Gastroesophageal sphincter (tissue), 4 donors: ENCODE data around the gene PLCB4. TPM values are rescaled to one million over a fixed set of nuclear protein-coding genes. Genes with fewer than 3 reads are reported as not detected.

Source experiments
- ATAC-seq: fragments of 150-250 bp; one replicate; pipeline ENCODE4 v1.9.1; 2016; ENCODE audit warnings: mild to moderate bottlenecking, moderate library complexity
- H3K27ac ChIP-seq, 4 donors: fragments of 200-600 bp; sonication (generic) in 3 of 4; 1 replicate in 3 of 4; 2 replicates in 1 of 4; pipeline ENCODE4 v1.5.1; 2016 to 2019
- H3K27me3 ChIP-seq: fragments of 200-600 bp; sonication (generic); one replicate; pipeline ENCODE4 v1.5.1; 2019
- H3K36me3 ChIP-seq, 2 donors: fragments of 200-600 bp; sonication (generic); one replicate each; pipeline ENCODE4 v1.5.1; 2019; ENCODE audit warnings: control low read depth in 1 of 2
- H3K4me1 ChIP-seq, 3 donors: fragments of 200-600 bp; sonication (generic); 1 replicate in 2 of 3; 2 replicates in 1 of 3; pipeline ENCODE4 v1.5.1; 2016 to 2019; ENCODE audit warnings: control low read depth in 2 of 3
- H3K4me3 ChIP-seq, 2 donors: fragments of 200-600 bp; sonication (generic); one replicate each; pipeline ENCODE4 v1.5.1; 2019; ENCODE audit warnings: mild to moderate bottlenecking in 1 of 2, moderate library complexity in 1 of 2
- H3K9me3 ChIP-seq, 3 donors: fragments of 200-600 bp; sonication (generic); one replicate each; pipeline ENCODE4 v1.5.1; 2017 to 2019; ENCODE audit warnings: control low read depth in 2 of 3
- CTCF ChIP-seq, 4 experiments: fragments of 200-600 bp in 2 of 4; fragments of 450-650 bp in 2 of 4; sonication (generic) in 1 of 4; IDR thresholded peaks; one replicate each; pipeline ENCODE4 v1.5.1; 2017 to 2019; ENCODE audit warnings: antibody characterized with exemption in 4 of 4, mild to moderate bottlenecking in 2 of 4, moderate library complexity in 2 of 4
- EP300 ChIP-seq: sonication (generic); formaldehyde crosslinking; IDR thresholded peaks from one replicate; pipeline ENCODE4 v1.6.1; 2017; ENCODE audit warnings: antibody characterized with exemption, mild to moderate bottlenecking
- POLR2A ChIP-seq, 2 donors: fragments of 450-650 bp; IDR thresholded peaks; one replicate each; pipeline ENCODE4 v1.6.1; 2017; ENCODE audit warnings: antibody characterized with exemption in 2 of 2, mild to moderate bottlenecking in 2 of 2, moderate library complexity in 1 of 2
- POLR2AphosphoS5 ChIP-seq: sonication (generic); formaldehyde crosslinking; IDR thresholded peaks from one replicate; pipeline ENCODE4 v1.6.1; 2017; ENCODE audit warnings: antibody characterized with exemption
- WGBS, 2 donors: methylation state at CpG; one replicate each; pipeline ENCODE4 v1.1.5; 2018; ENCODE audit warnings: low coverage in 1 of 2; 5-methylcytosine and 5-hydroxymethylcytosine counted together
- total RNA-seq, 4 donors: library from RNA; depleted of rRNA; stranded (reverse); fragments of >200 nt; gene quantifications; one replicate each; pipeline ENCODE4 v1.1.0, GENCODE V29; 2016

The PLCB4 gene
- total RNA-seq, 4 donors from 2014 or later = 21.9 to 109 (median 59.1) TPM

GRCh38 chr20:9108260-9108659 is 39.4 kb downstream of the PLCB4 start:
- Histone ChIP-seq H3K4me3 (no peak overlapping the region), H3K36me3 (no peaks in the 10 kb centered on the region), H3K4me1 (peaks cover 22 to 46% (median 27%) of the 10 kb centered on the region in 3 donors), H3K27ac (no peak overlapping the region), H3K27me3 (no peaks in the 10 kb centered on the region), H3K9me3 (no peaks in the 10 kb centered on the region)
- no peak for TF ChIP-seq EP300
- 100% methylated on average over 1 of the region's 1 CpG for WGBS, 2 donors
- no peak for ATAC-seq

GRCh38 chr20:9109566-9109965 is 40.7 kb downstream of the PLCB4 start:
- TF ChIP-seq POLR2AphosphoS5 (no peak), EP300 (no peak), CTCF (IDR thresholded peaks at IDR 0.05) (no peak), POLR2A (IDR thresholded peaks at IDR 0.05) (no peak)
- Histone ChIP-seq H3K4me1 (peaks cover 24 to 52% (median 27%) of the 10 kb centered on the region in 3 donors), H3K27ac (peak overlapping the region; percentile 40 to 83 (median 66)), H3K27me3 (no peaks in the 10 kb centered on the region), H3K36me3 (no peaks in the 10 kb centered on the region), H3K9me3 (no peaks in the 10 kb centered on the region), H3K4me3 (no peak overlapping the region)
- WGBS, 2 donors = 0 to 8% methylated on average over 1 of the region's 1 CpG
- ATAC-seq = no peak

DNA sequence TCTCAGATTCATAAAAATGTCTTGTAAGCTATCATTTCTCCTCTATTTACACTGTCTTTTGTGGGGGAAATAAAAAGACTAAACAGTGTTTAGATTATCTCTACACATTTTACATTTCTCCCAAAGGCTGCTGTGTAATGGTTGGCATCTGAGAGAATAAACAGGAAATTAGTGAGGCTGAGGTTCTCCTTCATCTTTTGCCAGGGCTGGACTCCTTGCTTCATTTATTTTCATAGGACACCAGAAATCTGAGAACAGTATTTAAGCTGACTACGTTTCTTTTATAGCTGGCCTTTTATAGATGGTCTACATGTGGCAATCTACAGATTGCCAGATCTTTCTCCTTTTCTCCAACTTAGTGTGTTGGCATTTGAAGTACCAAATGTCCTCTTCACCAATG is 41.5 kb downstream of the PLCB4 start:
- H3K27ac ChIP-seq = peak overlapping the region; percentile 34 to 83 (median 59)
- 14 to 33% methylated on average over 1 of the region's 1 CpG for WGBS, 2 donors
- no peak overlapping the region for H3K4me3 ChIP-seq
- no peak for TF ChIP-seq CTCF (IDR thresholded peaks at IDR 0.05)
- TF ChIP-seq EP300 = no peak
- no peak for TF ChIP-seq POLR2A (IDR thresholded peaks at IDR 0.05)
- TF ChIP-seq POLR2AphosphoS5 = no peak
- no peak for ATAC-seq
- H3K27me3 ChIP-seq = no peaks in the 10 kb centered on the region
- H3K36me3 ChIP-seq = no peaks in the 10 kb centered on the region
- H3K9me3 ChIP-seq = no peaks in the 10 kb centered on the region
- H3K4me1 ChIP-seq = peaks cover 24 to 52% (median 27%) of the 10 kb centered on the region in 3 donors

GRCh38 chr20:9110916-9111432 is 42.1 kb downstream of the PLCB4 start:
- 30 to 65% methylated on average over 1 to 3 of the region's 3 CpGs for WGBS, 2 donors
- Histone ChIP-seq H3K27ac (peak overlapping the region; percentile 34 to 83 (median 61)), H3K4me1 (peaks cover 24 to 52% (median 27%) of the 10 kb centered on the region in 3 donors), H3K36me3 (no peaks in the 10 kb centered on the region), H3K4me3 (no peak overlapping the region), H3K27me3 (no peaks in the 10 kb centered on the region), H3K9me3 (no peaks in the 10 kb centered on the region)
- no peak for ATAC-seq
- TF ChIP-seq POLR2AphosphoS5 (peak; percentile 18), POLR2A (IDR thresholded peaks at IDR 0.05) (no peak)

DNA sequence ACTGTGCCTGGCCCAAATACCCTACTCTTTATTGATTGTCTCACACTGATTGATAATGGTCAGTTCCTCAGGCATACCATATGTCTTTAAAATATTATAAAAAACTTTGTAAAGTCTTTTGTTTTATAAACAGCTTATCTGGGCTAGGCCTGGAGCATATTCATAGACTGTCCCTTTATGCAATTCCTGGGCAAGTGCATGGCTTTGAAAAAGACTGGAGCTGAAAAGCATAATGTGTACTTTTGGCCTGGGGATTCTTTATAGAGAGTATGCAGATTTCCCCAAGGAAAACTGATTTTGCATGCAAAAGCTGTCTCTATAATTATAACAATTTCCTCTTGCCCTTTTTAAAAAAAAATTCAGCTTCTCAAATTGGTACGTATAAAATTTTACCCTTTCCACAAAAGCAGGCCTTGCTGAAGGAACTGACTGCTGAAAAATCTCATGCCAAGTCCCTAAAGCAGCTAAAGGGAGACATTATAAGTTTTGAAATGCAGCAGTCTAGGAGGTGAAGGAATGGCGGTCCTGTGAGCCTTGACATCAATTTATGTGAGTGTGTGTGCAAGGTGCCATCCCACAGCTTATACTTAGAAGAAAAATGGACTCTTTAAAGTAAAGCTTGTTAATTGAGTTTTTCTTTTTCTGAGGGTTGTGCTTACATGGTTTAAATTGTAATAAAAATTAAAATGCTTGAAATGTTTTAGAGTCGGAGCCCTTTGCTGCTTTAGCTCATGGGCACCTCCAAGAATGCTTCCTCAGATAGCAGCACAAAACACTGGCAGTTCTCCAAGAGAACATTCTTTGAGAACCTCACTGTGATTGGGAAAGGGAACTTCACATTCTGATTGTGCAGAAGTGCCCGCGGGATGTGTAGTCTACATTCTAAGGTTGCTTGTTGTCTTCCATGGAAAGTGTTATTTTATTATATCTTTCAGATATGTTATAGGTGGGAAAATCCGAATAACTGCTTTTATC is 43.9 kb downstream of the PLCB4 start:
- Histone ChIP-seq H3K9me3 (no peaks in the 10 kb centered on the region), H3K4me1 (peaks cover 24 to 52% (median 27%) of the 10 kb centered on the region in 3 donors), H3K27ac (peak overlapping the region; percentile 41 to 72 (median 52)), H3K27me3 (no peaks in the 10 kb centered on the region), H3K36me3 (no peaks in the 10 kb centered on the region), H3K4me3 (peak overlapping the region in 1 of 2 donors; percentile 2)
- TF ChIP-seq CTCF (IDR thresholded peaks at IDR 0.05) (no peak), POLR2AphosphoS5 (peak; percentile 10), EP300 (no peak)
- peak; percentile 66 for ATAC-seq
- WGBS, 2 donors = 33 to 35% methylated on average over 6 of the region's 6 CpGs

- Histone ChIP-seq H3K4me3 (no peak overlapping the region), H3K27me3 (no peaks in the 10 kb centered on the region), H3K36me3 (no peaks in the 10 kb centered on the region), H3K9me3 (no peaks in the 10 kb centered on the region), H3K4me1 (peaks cover 24 to 45% (median 24%) of the 10 kb centered on the region in 3 donors), H3K27ac (no peak overlapping the region)
- 83 to 92% methylated on average over 2 of the region's 4 CpGs for WGBS, 2 donors
- TF ChIP-seq CTCF (IDR thresholded peaks at IDR 0.05) (no peak), POLR2AphosphoS5 (no peak), POLR2A (IDR thresholded peaks at IDR 0.05) (no peak), EP300 (no peak)
- no peak for ATAC-seq
Measured at GRCh38 chr20:9114709-9115108, 45.8 kb downstream of the PLCB4 start.
